ENCODE results near the gene PRKCG. TPM values are rescaled to one million over a fixed set of nuclear protein-coding genes. Genes with fewer than 3 reads are reported as not detected.
"Not testable (repeated sequence)": the region's sequence is repeated elsewhere in the genome, so short reads cannot be mapped to it uniquely, and the experiment has no call there.

The PRKCG gene
- total RNA-seq, 1 experiment from 2014 or later: not detected

DNA sequence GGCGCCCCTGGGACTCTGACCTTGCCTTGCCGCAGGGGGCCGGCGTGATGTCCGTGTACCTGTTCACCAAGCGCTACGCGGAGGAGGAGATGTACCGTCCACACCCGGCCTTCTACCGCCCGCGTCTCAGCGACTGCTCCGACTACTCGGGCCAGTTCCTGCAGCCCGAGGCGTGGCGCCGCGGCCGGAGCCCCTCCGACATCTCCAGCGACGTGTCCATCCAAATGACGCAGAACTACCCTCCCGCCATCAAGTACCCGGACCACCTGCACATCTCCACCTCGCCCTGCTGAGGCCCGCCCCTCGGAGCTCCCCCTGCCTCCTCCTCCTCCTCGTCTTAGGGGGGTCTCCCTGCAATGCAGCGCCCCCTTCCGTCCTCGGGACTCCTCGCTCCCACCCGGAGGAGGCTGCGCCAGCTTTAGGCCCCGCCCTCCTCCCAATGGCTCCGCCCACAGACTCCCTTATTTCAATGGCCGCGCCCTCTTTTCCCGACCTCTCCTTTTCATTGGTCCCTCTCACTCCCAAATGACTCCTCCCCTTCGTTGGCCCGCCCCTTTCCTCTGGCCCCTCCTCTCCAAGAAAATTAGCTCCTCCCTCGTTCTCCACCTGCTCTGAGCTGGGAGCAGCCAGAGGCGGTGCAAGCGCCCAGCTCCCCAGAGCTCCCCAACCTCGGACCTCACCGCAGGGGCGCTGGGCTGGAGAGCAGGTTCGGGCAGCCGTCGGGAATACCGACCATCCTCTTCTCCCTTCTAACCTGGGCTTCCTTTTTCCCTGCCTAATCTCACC, 60.2 kb downstream of the PRKCG start:
- peak; percentile 24 for DNase-seq (ENCODE audit: low read depth)

DNA sequence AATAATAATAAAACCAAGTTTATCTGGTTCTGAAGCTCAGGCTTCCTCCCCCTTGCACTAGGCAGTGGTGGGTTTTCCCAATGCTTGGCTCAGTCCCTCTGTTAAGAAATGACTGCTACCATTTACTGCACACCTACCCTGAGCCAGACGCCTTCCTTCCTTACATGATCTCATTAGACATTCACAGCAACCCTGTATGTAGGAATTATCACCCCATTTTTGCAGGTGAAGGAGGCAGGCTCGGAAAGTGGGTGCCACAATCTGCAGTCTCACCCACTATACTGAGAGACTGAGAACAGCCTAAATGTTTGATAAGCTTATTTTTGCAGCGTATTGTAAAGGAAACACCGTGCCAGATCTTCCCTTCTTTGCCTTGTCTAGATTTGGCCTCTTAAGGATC, 62.4 kb downstream of the PRKCG start:
- no peak for DNase-seq (ENCODE audit: low read depth)

DNA sequence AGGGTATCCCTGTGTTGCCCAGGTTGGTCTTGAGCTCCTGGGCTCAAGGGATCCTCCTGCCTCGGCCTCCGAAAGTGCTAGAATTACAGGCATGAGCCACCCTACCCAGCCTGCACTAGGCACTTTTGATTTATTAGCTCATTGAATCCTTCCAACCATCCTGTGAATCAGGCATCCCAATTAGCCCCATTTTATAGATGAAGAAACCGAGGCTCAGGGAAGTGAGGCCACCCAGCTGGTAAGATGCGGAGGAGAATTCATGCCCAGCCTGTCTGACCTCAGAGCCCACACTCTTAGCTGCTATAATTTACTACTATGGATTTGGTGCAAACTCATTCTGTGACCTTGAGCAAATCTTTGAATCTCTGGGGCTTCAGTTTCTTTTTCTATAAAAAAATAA, 62.9 kb downstream of the PRKCG start:
- DNase-seq (ENCODE audit: low read depth): no peak

DNA sequence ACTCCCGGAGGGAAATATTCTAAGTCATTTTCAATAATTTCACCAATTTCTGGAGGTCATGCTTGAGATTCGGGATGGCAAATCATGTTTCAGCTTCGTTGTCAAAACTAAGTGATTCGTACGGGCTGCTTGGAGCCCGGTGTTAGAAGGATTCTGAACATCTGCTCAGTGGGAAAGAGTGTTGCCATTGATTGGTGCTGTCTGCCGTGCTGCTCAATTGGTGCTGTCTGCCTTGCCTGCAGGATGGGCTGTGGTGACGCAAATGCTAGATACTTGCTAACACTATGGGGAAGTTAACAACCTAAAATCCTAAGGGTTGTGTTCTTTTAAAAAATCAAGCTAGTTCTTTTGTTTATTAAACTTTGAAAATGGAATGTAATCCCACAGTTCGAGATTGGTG, 63.4 kb downstream of the PRKCG start:
- peak; percentile 55 for DNase-seq (ENCODE audit: low read depth)

DNA sequence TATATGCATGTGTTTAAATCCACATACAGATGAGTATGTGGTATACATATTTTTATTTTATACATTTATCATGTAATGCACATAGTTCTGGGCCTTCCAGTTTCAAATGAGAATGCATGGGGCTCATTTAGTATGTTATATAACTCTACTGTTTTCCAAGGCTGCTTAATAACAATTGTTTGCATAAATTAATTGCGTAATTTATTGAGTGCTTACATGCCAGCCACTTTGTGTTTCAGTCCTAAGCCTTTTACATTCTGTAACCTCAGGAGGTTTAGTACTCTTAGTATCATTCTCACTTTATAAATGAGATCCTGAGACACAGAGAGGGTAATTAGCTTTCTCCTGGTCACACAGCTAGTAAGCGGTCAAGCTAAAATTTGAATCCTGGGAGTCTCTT, 64.0 kb downstream of the PRKCG start:
- DNase-seq (ENCODE audit: low read depth): no peak

DNA sequence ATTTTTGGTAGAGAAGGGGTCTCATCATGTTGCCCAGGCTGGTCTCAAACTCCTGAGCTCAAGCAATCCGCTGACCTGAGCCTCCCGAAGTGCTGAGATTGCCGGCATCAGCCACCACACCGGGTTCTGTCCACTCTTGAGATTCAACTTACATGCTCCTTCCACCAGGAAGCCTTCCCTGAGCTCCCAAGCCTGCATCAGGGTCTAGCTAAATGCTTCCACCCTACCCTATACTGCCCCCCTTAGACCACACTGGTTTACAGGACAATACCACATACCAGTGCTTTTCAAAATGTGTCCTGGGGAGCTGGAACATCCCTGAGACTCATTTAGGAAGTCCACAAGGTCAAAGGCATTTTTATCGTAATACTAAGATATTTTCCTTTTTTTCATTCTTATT, 65.6 kb downstream of the PRKCG start:
- peak; percentile 22 for DNase-seq (ENCODE audit: low read depth)

DNA sequence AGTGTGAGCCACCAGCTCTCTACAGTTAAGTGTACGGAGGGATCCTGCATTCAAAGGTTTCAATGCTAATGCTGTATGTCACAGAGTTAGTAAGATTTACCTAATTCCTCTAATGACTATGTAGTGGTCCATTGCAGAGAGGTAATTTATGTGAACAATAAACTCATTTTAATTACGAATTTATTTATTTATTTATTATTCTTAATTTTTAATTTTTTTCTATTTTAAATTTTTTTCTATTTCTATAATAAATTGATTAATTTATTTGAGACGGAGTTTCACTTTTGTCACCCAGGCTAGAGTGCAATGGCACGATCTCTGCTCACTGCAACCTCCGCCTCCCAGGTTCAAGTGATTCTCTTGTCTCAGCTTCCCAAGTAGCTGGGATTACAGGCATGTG, 66.6 kb downstream of the PRKCG start:
- not testable (repeated sequence) for DNase-seq (ENCODE audit: low read depth)

DNA sequence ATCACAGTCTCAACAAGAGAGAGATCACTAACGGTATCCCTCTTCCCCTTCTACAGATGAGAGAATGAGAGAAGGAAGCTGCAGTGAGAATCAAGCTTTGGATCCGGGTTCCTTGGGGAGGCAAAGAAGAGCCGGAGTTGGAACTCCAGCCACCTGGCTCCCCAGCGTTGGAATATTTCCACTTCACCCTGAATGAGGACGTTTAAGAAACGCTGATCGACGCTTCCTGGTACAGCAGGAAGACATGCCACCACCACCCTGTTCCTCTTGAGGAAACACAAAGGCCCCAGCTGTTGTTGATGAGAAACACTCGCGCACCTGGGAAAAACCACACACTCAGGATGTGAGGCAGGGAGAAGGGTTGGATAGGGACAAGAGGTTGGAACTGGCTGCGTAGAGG, 69.4 kb downstream of the PRKCG start:
- DNase-seq (ENCODE audit: low read depth): no peak

DNA sequence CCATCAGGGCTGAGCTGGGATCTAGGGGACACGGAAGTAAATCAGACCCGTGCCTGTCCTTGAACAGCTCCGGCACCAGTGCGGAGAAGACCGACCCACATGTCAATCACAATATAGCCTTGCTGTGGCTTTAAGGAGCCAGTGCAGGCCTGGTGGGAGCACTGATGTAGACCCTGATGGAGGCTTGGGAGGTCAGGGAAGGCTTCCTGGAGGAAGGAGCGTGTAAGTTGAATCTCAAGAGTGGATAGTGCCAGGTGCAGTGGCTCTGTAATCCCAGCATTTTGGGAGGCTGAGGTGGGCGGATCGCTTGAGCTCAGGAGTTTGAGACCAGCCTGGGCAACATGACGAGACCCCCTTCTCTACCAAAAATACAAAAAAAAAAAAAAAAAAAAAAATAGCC, 70.0 kb downstream of the PRKCG start:
- DNase-seq (ENCODE audit: low read depth): no peak

DNA sequence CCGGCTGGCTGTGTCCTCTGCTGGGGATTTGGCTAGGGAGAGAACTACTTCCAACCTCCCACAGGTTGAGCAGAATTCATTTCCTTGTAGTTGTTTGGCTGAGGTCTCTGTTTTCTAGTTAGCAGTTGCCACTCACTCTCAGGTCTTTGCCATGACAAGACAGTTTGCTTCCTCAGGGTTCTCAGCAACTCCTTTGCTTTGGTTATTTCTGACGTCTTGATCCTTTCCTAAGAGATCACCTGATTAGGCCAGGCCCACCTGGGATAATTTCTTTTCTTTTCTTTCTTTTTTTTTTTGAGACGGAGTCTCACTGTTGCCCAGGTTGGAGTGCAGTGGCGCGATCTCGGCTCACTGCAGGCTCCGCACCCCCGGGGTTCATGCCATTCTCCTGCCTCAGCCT, 71.4 kb downstream of the PRKCG start:
- no peak for DNase-seq (ENCODE audit: low read depth)

Other genes with a start within 250 kb of the PRKCG start
- not detected in 2 replicates for gene NLRP12, start 57.9 kb upstream of the PRKCG start, total RNA-seq (2014; rRNA removed; shearing (Covaris generic))
- gene MYADM, start 14.3 kb upstream of the PRKCG start, total RNA-seq (2014; rRNA removed; shearing (Covaris generic)): 26.7 and 43.0 TPM in 2 replicates
- not detected in 2 replicates for gene CACNG7, start 27.1 kb downstream of the PRKCG start, total RNA-seq (2014; rRNA removed; shearing (Covaris generic))
- under 0.01 and 0.10 TPM in 2 replicates for gene CACNG8, start 80.7 kb downstream of the PRKCG start, total RNA-seq (2014; rRNA removed; shearing (Covaris generic))
- gene CACNG6, start 109.4 kb downstream of the PRKCG start, total RNA-seq (2014; rRNA removed; shearing (Covaris generic)): 0.10 TPM in 1 of 2 replicates, not detected in the other
- 0.29 TPM in 1 of 2 replicates, not detected in the other for gene VSTM1, start 181.7 kb downstream of the PRKCG start, total RNA-seq (2014; rRNA removed; shearing (Covaris generic))
- not detected in 2 replicates for gene TARM1, start 199.2 kb downstream of the PRKCG start, total RNA-seq (2014; rRNA removed; shearing (Covaris generic))
- gene OSCAR, start 218.6 kb downstream of the PRKCG start, total RNA-seq (2014; rRNA removed; shearing (Covaris generic)): 0.12 TPM in 1 of 2 replicates, not detected in the other
- gene NDUFA3, start 220.7 kb downstream of the PRKCG start, total RNA-seq (2014; rRNA removed; shearing (Covaris generic)): 45.4 and 59.8 TPM in 2 replicates
- 50.2 and 66.2 TPM in 2 replicates for gene TFPT, start 233.5 kb downstream of the PRKCG start, total RNA-seq (2014; rRNA removed; shearing (Covaris generic))
- gene PRPF31, start 233.6 kb downstream of the PRKCG start, total RNA-seq (2014; rRNA removed; shearing (Covaris generic)): 51.8 and 71.3 TPM in 2 replicates